HCT116 (cell line): ENCODE results near the gene KCNQ1OT1. TPM values are rescaled to one million over a fixed set of nuclear protein-coding genes. Genes with fewer than 3 reads are reported as not detected.

Source experiments
- ATAC-seq: fragments of 200-7000 bp; cut with Tn5 transposase; 2 replicates; pipeline ENCODE4 v1.9.1; 2020; ENCODE audit warnings: mild to moderate bottlenecking, moderate library complexity
- BruUV-seq: library from RNA; stranded (reverse); fragments of 400-500 nt; replicated peaks from 2 replicates; lab custom pipeline; 2021; lab: Mats Ljungman, UMichigan
- CTCF ChIA-PET: fragments of 300-600 bp; sonication (Branson Sonifier 250); formaldehyde crosslinking; loops from one replicate; lab custom pipeline; 2021; ENCODE audit warnings: antibody characterized with exemption; lab: Charles Lee
- POLR2A ChIA-PET: fragments of 300-600, 350-600 bp; sonication (Branson Sonifier 250); formaldehyde crosslinking; loops from one replicate; lab custom pipeline; 2021; ENCODE audit warnings: antibody characterized with exemption; lab: Charles Lee
- RAD21 ChIA-PET, 2 experiments: fragments of 300-600 bp; sonication (Branson Sonifier 250); formaldehyde crosslinking; loops; one replicate each; lab custom pipeline; 2023; ENCODE audit warnings: low total read pairs in 2 of 2; ENCODE audit not compliant: uncharacterized antibody in 2 of 2, unreplicated experiment in 2 of 2, low non-redundant PET in 1 of 2; lab: Charles Lee
- DNase-seq: peaks from one replicate; pipeline ENCODE4 v3.0.0-alpha.2; 2010; ENCODE audit warnings: low read depth, low spot score
- H2AFZ ChIP-seq: fragments of 200-600 bp; shearing (Covaris generic), sonication (generic); 2 replicates; pipeline ENCODE4 v1.6.1; 2017; ENCODE audit warnings: low read depth, mixed run types, mixed read lengths, antibody characterized with exemption, low read length; ENCODE audit not compliant: poor library complexity, severe bottlenecking
- H3K27ac ChIP-seq: 2 replicates; pipeline ENCODE4 v1.5.1; 2012; ENCODE audit warnings: low read depth, low read length
- H3K27me3 ChIP-seq: fragments of 200-600 bp; sonication (generic); 2 replicates; pipeline ENCODE4 v1.6.1; 2016; ENCODE audit warnings: mixed run types, low read length, mixed read lengths; ENCODE audit not compliant: insufficient read depth
- H3K36me3 ChIP-seq, 2 experiments: fragments of 200-500 bp in 1 of 2; fragments of 200-600 bp in 1 of 2; sonication (Bioruptor generic) in 1 of 2; sonication (generic) in 1 of 2; 2 replicates each; pipeline versions ENCODE4 v1.5.1 to v1.6.1; 2014 to 2016; ENCODE audit warnings: low read length in 2 of 2, inconsistent platforms in 1 of 2, mixed read lengths in 1 of 2, mixed run types in 1 of 2; ENCODE audit not compliant: insufficient read depth in 2 of 2, control insufficient read depth in 1 of 2
- H3K4me1 ChIP-seq, 2 experiments: fragments of 200-600 bp in 1 of 2; sonication (generic) in 1 of 2; 2 replicates each; pipeline versions ENCODE4 v1.5.1 to v1.6.1; 2012 to 2017; ENCODE audit warnings: low read length in 2 of 2, inconsistent platforms in 1 of 2, mild to moderate bottlenecking in 1 of 2, mixed read lengths in 1 of 2, mixed run types in 1 of 2, moderate library complexity in 1 of 2; ENCODE audit not compliant: insufficient read depth in 2 of 2, control insufficient read depth in 1 of 2
- H3K4me2 ChIP-seq: fragments of 200-600 bp; sonication (generic); 2 replicates; pipeline ENCODE4 v1.6.1; 2017; ENCODE audit warnings: mixed run types, low read length, mixed read lengths
- H3K4me3 ChIP-seq, 2 experiments: fragments of 200-600 bp in 1 of 2; sonication (generic) in 1 of 2; replicated peaks in 1 of 2; 2 replicates each; pipeline ENCODE4 v1.5.1; 2011 to 2016; ENCODE audit warnings: low read length in 2 of 2, control low read depth in 1 of 2, low read depth in 1 of 2, mild to moderate bottlenecking in 1 of 2, mixed read lengths in 1 of 2, mixed run types in 1 of 2
- H3K79me2 ChIP-seq: fragments of 200-600 bp; sonication (generic); 2 replicates; pipeline ENCODE4 v1.6.1; 2017; ENCODE audit warnings: mild to moderate bottlenecking, mixed run types, low read length, moderate library complexity, mixed read lengths; ENCODE audit not compliant: insufficient read depth
- H3K9ac ChIP-seq: fragments of 200-600 bp; sonication (generic); 2 replicates; pipeline ENCODE4 v1.6.1; 2016; ENCODE audit warnings: low read length, mixed read lengths
- H3K9me2 ChIP-seq: fragments of 200-600 bp; sonication (generic), shearing (Covaris generic); 2 replicates; pipeline ENCODE4 v1.6.1; 2017; ENCODE audit warnings: mixed run types, mild to moderate bottlenecking, moderate library complexity; ENCODE audit not compliant: insufficient read depth
- H3K9me3 ChIP-seq, 2 experiments: fragments of 200-500 bp in 1 of 2; fragments of 200-600 bp in 1 of 2; sonication (Bioruptor generic) in 1 of 2; sonication (generic) in 1 of 2; 2 replicates each; pipeline ENCODE4 v1.6.1; 2014 to 2017; ENCODE audit warnings: low read length in 2 of 2, mixed read lengths in 2 of 2, inconsistent platforms in 1 of 2, low read depth in 1 of 2, mild to moderate bottlenecking in 1 of 2, mixed run types in 1 of 2, moderate library complexity in 1 of 2; ENCODE audit not compliant: control insufficient read depth in 1 of 2, insufficient read depth in 1 of 2
- H4K20me1 ChIP-seq: fragments of 200-600 bp; sonication (generic), shearing (Covaris generic); 2 replicates; pipeline ENCODE4 v1.6.1; 2017; ENCODE audit warnings: mixed run types, mild to moderate bottlenecking, moderate library complexity; ENCODE audit not compliant: insufficient read depth
- CBX3 ChIP-seq: IDR thresholded peaks from 2 replicates; pipeline ENCODE4 v1.6.1; 2012; ENCODE audit warnings: low read depth
- CEBPB ChIP-seq: IDR thresholded peaks from 2 replicates; pipeline ENCODE4 v1.6.1; 2012; ENCODE audit warnings: low read depth
- EGR1 ChIP-seq: IDR thresholded peaks from 2 replicates; pipeline ENCODE4 v1.6.1; 2012; ENCODE audit warnings: low read depth
- ELF1 ChIP-seq: IDR thresholded peaks from 2 replicates; pipeline ENCODE4 v1.6.1; 2012; ENCODE audit warnings: low read depth, borderline replicate concordance
- EZH2 ChIP-seq: fragments of 200-600 bp; sonication (generic); IDR thresholded peaks from 2 replicates; pipeline ENCODE4 v1.6.1; 2017; ENCODE audit warnings: antibody characterized with exemption, mixed run types
- EZH2phosphoT487 ChIP-seq: fragments of 200-600 bp; IDR thresholded peaks from 2 replicates; pipeline ENCODE4 v1.6.1; 2018; ENCODE audit warnings: antibody characterized with exemption, borderline replicate concordance
- JUND ChIP-seq: IDR thresholded peaks from 2 replicates; pipeline ENCODE4 v1.6.1; 2012
- POLR2AphosphoS5 ChIP-seq: IDR thresholded peaks from 2 replicates; pipeline ENCODE4 v1.6.1; 2011; ENCODE audit warnings: mild to moderate bottlenecking, low read depth, low read length, moderate library complexity
- REST ChIP-seq: IDR thresholded peaks from 2 replicates; pipeline ENCODE4 v1.6.1; 2012; ENCODE audit warnings: low read depth
- TCF7L2 ChIP-seq: IDR thresholded peaks from 2 replicates; pipeline ENCODE4 v1.7.0; 2011; ENCODE audit warnings: borderline replicate concordance, inconsistent platforms; ENCODE audit not compliant: insufficient read depth, insufficient read length; ENCODE audit errors: extremely low read depth
- intact Hi-C: fragments of 100-400 bp; cut with micrococcal nuclease; formaldehyde crosslinking; loops from 2 replicates; pipeline ENCODE4 v1.10.0; 2022
- total RNA-seq: library from RNA; stranded (reverse); gene quantifications from one replicate; pipeline ENCODE4 v1.2.1, GENCODE V29; 2021; ENCODE audit not compliant: unreplicated experiment
- TF ChIP-seq, protein P1 (sequence below): IDR thresholded peaks from 2 replicates; pipeline ENCODE4 v1.6.1; 2012
- TF ChIP-seq, protein P2 (sequence below): IDR thresholded peaks from 2 replicates; pipeline ENCODE4 v1.6.1; 2012

The KCNQ1OT1 gene
- total RNA-seq, 1 experiment from 2014 or later, result 1.1 TPM

GRCh38 chr11:2718817-2719438 lies 19.1 kb upstream of the KCNQ1OT1 start:
- ATAC-seq, result no peak
- Histone ChIP-seq H2AFZ (no peak overlapping the region), H3K27me3 (no peaks in the 10 kb centered on the region), H3K9me2 (no peaks in the 10 kb centered on the region), H3K4me1 (no peaks in the 10 kb centered on the region), H3K79me2 (no peaks in the 10 kb centered on the region), H3K4me3 (no peak overlapping the region), H3K36me3 (no peaks in the 10 kb centered on the region), H3K9ac (no peak overlapping the region), H4K20me1 (no peaks in the 10 kb centered on the region), H3K9me3 (no peaks in the 10 kb centered on the region), H3K4me2 (no peak overlapping the region), H3K27ac (no peak overlapping the region)
- BruUV-seq, result no TSS peak
- DNase-seq, result no peak
- TF ChIP-seq, protein P1, sequence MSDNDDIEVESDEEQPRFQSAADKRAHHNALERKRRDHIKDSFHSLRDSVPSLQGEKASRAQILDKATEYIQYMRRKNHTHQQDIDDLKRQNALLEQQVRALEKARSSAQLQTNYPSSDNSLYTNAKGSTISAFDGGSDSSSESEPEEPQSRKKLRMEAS, result no peak
- TF ChIP-seq EZH2, result no peak
- TF ChIP-seq EZH2phosphoT487, result no peak
- TF ChIP-seq JUND, result no peak
- no peak for TF ChIP-seq EGR1
- TF ChIP-seq, protein P2, sequence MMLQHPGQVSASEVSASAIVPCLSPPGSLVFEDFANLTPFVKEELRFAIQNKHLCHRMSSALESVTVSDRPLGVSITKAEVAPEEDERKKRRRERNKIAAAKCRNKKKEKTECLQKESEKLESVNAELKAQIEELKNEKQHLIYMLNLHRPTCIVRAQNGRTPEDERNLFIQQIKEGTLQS, result no peak
- no peak for TF ChIP-seq POLR2AphosphoS5
- no peak for TF ChIP-seq CEBPB
- no peak for TF ChIP-seq REST
- no peak for TF ChIP-seq TCF7L2
- no peak for TF ChIP-seq CBX3
- TF ChIP-seq ELF1, result no peak
- intact Hi-C loops, result no loop called here
- ChIA-PET RAD21 (no interaction called here), CTCF (no interaction called here), POLR2A (no interaction called here)
